ENCODE measurements around the gene NELFA.

The NELFA gene

DNA sequence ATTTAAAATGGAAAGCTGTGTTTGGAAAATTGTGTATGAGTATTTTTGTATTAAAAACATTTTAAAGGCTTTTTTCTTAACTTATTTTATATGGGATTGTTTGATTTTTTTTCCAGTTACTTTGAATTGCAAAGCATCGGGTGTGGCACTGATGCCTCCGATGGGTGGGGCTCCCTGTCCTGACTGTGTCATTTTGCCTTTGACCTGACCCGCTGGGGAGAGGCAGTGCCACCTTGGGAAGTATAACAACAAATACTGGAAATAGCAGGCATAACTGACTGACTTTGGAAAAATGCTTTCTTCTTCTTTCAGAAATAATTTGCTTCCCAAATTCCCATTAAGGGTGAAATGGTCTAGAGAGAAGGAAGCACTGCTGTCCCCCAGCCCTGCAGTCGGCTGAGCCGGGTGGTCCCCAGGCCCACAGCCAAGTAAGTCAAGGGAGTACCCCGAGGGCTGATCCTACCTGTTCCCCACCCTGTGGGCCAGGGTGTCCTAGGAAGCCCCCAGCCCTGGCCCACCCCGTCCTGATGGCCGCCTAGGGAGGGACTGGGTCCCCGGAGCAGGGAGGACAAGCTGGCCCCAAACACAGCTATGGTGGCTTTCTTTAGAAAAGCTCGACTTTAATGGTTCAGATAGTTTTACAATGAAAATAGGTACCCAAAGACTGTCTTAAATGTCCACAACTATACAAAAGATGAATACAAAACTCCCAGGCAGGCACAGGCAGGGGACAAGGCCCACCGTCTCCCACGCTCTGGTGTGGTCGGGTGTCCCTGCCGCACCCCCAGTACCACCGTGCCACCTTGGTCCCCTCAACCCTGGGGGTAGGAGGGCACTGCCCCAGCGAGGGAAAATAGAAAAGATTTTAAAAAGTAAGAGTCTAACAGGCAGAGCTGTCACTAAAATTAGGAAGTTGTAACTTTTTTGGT, 26.4 kb downstream of the NELFA start:
- no peak for DNase-seq (ENCODE audit: low read depth in 2 of 2)

DNA sequence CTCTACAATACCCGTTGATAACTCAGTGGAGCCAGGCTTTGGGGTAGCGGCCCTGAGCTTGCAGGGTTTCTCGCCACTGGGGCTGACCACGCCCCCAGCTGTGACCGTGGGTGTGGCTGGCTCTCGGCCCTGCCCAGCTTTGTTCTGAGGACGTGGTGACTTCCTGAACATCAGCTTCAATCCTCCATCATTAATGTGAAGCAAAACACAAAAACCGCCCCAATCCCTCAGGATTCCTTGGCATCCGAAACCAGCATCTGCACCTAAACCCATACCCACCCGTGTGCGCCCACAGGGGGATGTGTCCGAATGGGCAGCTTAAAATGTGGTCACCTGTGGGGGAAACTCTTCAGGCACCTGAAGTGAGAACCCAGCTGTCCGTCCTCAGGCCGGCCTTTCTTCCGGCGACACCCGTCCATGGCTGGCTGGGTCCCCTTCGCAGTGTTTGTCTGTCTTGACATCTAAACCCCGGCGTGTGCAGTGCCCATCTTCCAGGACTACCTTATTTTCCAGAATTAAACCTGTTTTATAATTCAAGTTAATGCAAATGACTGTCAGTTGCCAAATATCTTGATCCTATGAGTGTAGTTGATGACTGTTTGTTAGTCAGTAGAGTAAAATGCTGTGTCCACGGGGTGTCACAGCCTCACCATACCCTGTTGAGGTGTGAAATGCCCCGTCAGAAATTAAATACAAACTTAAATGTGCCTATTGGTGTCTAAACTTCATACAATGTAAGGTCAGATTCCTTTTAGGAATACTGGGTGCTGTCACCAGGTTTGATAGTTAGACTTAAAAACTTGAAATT, 27.3 kb downstream of the NELFA start:
- DNase-seq (ENCODE audit: low read depth in 2 of 2) = no peak

DNA sequence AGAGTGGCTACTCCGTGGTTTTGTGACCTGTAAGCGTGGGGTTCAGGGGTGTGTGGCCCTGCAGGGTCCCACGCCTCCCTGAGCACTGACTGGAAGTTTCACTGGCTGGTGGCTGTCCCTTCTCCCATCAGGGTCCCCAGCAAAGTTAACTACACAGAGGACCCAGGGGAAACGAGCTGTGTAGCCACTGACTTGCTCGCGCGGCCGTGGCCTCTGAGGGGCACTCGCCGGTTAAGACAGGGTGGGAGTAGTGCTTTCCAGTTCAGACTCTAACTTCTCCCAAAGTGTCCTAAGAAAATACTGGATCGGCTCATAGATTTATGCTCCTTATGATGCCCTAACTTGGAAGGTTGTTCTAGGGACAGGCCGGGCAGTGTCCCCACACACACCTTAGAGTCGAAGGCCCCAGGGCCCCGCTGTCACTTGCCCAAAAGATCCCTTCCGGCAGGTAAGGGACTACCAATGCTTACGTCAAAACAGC, 28.2 kb downstream of the NELFA start:
- no peak for DNase-seq (ENCODE audit: low read depth in 2 of 2)

DNA sequence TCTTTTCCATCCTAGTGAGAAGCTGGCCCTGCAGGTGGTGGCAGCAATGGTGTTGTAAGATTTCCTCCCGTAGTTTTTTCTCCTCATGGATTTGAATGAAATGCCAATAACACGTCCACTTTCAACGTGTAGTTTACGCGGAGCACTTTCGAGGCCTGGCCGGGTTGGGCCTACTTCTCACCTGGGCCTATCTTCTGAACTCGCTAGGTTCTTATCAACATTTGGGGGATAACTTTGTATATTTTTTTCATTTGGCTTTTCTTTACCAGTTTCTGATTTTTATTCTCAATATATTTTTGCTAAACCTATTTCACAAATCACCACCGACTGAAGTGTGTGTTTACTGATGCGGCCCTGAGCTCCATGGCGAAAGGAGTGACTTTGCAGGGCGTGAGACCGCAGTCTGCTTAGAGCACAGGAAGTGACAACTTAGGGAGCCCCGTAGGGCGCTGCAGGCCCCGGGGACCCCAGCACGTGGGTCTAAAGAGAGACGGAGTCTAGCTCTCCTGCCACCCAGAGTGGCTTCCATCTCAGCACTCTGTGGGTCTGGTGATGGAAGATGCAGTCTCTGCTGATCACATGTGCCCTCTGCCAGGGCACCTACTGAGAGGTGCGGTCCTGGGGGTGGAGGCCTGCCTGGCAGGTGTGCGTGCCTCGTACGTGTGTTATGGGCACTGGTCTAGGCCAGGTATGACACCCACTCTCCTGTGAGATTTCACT, 29.1 kb downstream of the NELFA start:
- DNase-seq (ENCODE audit: low read depth in 2 of 2) = no peak

DNA sequence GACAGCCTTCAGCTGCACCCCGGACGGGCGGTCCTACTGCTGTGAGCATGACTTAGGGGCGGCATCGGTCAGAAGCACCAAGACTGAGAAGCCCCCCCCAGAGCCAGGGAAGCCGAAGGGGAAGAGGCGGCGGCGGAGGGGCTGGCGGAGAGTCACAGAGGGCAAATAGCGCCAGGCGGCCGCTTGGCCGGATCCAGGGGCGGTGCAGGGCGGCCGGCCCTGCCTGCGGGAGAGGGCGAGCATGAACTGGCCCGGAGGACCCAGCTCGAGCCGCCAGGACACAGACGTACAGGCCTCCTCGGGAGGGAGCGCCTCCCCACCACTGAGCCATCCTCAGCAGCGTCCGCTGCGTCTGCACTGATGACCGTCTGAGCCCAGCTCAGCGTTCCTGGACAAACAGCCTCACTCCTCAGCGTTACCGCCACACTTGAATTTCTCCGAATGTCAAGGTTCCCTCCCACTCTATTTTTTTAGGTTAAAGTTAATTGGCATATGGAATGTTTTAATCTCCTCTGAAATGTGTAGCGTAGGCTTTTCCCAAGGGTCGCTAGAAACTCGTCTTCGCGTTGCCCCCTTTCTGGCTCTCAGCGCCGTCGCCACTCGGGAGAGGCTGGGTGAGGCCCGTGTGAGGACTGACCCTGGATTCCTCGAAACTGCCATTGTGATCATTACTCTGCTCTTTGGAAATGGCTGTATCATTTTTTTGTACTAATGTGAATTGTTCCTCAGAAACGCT, 29.9 kb downstream of the NELFA start:
- DNase-seq (ENCODE audit: low read depth in 2 of 2) = no peak

DNA sequence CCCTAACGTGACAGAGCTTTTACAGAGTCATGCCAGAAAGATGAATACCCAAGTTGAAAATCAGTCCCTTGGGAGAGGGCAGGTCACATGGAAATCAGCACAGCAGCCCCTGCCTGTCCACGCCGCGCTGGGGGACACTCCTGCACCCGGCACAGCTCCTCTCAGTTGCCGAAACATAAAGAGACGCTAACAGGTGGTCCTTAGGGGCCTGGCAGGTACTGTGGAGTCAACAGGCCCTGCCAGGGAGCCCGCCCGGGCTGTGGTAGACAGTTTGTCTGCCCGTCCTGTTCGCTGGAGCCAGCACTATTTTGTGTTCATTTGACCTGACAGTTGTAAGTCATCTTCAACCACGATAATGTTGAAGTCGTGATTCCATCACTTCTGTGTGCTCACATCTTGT, 30.5 kb downstream of the NELFA start:
- DNase-seq (ENCODE audit: low read depth in 2 of 2) = no peak

DNA sequence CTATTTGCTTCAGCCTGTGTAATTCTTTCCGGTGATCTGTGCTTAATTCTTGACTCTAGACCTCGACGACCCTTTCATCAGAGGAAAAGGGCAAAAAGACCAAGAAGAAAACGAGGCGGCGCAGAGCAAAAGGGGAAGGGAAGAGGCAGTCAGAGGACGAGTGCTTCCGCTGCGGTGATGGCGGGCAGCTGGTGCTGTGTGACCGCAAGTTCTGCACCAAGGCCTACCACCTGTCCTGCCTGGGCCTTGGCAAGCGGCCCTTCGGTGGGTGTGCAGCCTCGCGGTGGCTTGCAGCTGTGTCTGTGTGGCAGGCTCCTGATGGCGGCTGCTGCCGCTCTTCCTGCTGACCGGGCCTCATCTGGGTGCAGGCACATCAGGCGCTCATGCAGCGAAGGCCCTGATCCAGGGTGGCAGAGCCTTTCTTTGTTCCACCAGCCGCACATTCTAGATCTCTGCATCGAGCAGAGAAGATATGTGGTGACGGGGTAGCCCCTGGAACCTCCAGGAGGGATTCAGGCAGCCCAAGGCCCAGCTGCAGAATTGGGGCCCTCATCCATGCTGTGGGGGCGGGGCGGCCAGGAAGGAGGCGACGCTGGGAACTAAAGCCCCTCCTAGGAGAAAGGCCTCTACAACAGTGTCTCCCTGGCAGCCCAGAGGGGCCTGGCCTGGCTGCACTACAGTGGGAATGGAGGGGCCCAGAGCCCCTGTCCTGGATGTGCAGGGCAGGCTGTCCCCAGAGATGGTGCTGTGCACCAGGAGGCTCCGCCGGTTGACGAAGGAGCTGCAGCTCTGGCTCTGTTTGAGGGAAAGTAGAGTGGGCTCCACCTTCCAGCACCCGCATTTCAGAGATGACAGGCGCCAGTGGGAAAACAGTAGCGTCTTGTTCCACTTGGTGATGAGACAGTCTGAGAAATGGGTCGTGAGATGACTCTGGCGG, 32.1 kb downstream of the NELFA start:
- no peak for DNase-seq (ENCODE audit: low read depth in 2 of 2)

DNA sequence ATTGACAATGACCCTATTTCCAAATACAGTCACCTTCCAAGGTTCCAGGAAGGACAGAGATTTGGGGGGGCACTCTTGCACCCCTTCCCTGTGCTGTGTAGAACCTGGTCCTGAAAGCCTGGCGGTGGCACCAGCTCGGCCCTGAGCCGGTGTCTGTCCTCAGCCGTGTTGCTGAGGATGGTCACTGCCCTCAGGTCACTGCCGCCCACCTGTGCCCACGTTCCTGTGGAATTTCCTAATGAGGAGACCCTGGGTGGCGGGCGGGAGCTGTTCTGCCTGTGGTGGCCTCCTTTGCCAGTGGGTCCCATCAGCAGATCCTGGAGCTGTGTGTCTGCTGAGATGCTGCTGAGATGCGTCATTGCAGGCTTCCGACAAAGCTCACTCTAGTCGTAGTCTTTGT, 32.9 kb downstream of the NELFA start:
- DNase-seq (ENCODE audit: low read depth in 2 of 2) = no peak

DNA sequence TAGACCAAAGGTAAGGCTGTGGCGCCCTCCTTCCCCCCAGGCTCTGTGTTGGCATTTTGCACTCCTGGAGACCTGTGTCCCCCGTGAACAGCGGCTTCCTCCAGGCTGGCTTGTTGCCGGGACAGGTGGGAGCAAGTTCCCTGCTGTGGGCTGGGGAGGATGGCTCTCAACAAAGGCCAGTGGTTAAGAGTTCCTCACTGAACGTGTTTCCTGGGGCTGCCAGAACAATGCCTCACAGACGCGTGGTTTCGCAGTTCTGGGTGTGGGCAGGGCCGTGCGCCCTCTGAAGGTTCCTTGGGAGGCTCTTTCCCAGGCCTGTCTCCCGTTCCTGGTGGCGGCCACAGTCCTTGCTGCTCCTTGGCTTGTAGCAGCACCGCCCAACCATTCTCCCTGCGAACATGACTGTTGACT, 33.4 kb downstream of the NELFA start:
- DNase-seq (ENCODE audit: low read depth in 2 of 2) = no peak

DNA sequence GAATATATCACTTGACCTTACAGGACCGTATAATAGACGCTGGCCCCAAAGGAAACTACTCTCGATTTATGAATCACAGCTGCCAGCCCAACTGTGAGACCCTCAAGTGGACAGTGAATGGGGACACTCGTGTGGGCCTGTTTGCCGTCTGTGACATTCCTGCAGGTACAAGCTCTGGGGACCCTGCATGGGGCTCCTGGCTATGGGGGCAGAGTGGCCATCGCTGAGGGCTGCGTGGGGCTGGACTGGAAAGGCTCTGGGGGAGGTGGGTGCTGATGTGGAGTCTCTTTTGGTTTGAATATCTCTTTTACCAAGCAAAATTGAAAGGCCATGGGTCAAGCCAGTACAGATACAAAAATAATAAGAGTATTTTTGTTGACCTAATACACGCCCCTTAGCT, 33.9 kb downstream of the NELFA start:
- DNase-seq (ENCODE audit: low read depth in 2 of 2) = no peak

DNA sequence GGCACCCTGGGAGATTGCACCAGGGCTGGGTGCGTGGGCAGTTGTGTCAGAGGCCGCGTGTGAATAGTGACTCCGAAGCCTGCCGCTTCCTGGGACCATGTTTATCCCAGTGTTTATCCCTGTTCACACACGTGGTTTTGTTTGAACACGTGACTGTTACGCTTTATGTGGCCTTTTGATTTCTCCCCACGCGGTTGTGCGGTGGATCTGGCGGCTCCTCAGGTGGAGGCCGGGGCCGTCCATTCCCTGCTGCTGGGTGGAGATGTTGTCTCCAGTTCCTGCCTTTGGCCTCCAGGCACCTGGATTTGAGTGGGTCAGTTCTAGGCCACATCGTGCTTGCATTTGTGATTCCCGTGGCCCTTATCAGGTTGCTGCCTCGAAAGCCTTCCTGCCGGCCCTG, 35.1 kb downstream of the NELFA start:
- no peak for DNase-seq (ENCODE audit: low read depth in 2 of 2)

DNA sequence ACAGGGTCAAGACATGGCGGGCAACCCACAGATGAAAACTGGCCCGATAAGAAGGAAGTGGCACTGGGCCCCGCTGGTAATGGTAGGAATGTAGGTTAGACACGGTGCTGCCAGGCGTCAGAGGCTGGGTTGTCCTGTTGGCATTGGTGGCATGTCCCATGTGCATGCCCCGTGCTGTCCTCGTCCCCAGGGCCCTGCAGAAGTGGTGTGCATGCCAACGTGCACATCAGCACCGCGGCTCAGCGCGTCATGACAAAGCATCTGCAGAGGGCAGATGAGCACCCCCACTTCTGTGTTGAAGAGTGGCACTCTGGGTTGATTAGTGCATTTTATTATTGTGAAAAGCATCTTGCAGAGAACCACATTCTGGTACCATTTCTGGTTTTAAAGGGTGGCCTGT, 35.6 kb downstream of the NELFA start:
- no peak for DNase-seq (ENCODE audit: low read depth in 2 of 2)

DNA sequence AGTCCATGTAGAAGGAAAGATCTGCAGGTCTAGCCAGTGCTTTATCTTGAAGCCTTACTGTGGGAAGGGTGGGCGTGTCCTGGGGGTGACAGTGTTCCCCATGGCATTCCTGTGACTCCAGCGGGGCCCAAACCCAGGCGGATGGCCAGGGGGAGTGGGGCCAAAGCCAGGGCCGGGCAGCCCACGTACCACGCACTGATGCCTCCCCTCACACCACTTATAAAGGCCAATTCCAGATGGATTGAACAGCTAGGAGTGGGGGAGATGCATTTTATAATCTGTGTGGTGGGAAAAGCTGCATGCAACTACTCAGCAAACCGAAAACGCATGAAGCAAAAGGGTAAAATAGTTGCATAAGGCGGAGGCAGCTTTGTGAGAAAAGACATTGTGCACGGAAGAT, 36.4 kb downstream of the NELFA start:
- DNase-seq (ENCODE audit: low read depth in 2 of 2) = no peak

DNA sequence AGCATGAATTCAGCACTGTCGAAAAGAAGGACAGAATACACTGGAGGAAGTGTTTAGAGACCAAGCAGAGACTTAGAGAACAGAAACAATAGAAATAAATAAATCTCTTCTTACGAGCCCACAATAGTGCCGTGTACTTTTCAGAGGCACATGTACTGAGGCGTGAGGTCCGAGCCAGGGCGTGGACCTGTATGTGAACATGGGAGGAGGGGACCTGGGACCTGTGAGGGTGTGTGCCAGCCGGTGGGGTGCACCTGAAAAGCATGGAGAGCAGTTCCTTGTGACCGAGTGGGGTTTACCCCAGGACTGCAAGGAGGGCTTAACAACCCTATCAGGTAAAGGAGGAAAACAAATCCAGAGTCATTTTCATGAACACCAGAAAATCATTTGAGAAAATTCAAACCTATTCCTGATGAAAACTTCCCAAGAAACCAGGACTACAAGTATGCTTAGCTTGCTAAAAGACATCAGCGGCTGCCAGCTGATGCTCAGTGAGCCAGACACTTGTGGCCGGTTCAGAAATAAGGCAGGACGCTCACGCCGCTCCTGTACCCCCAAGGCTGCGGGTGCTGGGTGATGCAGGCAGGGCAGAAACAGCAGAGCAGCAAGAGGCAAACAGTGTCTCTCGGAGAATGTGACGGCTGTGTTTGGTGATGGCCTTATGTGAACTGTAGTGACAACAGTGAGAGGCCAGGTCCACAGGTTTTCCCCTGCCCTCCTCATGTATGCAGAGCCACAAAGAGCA, 37.1 kb downstream of the NELFA start:
- no peak for DNase-seq (ENCODE audit: low read depth in 2 of 2)

DNA sequence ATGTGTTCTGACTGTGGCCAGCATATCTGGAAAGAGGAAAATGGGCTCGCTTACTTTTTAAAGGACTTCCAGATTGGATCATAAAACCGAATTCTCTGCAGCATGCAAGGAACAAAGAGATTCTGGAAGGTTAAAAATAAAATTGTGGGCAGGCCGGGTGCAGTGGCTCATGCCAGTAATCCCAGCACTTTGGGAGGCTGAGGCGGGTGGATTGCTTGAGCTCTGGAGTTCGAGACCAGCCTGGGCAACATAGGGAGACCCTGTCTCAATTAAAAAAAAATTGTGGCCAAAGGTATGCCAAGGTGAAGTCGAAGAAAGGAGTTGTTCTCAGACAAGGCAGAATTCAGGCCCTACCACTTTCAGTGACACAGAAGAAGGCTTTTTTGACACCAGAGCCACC, 37.8 kb downstream of the NELFA start:
- no peak for DNase-seq (ENCODE audit: low read depth in 2 of 2)

DNA sequence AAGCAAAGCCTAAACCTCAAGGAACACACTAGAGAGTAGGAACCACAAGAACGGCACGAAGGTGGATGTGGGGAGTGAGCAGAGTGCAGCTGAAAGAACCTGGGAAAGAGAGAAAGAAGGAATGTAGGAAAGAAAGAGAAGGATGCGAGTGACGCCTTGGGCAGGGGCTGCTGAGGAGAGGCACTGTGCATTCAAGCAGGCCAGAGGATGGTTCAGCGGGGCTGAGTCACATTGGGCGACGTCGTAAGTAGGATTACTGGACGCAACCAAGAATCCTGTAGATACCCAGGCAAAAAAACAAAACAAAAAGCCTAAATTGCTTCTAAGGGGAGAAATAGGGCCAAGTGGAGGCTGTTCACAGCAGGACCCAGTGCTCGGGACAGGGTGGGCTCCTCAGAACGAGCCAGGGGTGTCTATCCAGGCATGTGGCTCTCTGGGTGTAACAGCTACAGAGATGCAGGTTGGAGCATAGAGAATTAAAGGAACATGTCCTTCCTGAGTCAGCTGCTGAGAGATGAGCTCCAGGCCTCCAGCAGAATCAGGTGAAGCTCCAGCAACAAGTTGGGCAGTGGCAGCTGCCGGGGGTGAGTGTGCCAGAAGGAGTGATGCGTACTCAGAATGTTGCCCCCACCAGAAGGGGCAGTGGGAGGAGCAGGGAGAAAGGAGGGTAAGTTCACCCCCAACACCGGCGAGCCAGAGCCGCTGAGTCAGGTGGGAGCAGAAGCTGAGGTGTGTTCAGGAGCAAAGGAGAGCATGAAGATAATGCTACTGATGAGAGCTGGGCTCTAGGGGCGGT, 38.6 kb downstream of the NELFA start:
- DNase-seq (ENCODE audit: low read depth in 2 of 2) = no peak

DNA sequence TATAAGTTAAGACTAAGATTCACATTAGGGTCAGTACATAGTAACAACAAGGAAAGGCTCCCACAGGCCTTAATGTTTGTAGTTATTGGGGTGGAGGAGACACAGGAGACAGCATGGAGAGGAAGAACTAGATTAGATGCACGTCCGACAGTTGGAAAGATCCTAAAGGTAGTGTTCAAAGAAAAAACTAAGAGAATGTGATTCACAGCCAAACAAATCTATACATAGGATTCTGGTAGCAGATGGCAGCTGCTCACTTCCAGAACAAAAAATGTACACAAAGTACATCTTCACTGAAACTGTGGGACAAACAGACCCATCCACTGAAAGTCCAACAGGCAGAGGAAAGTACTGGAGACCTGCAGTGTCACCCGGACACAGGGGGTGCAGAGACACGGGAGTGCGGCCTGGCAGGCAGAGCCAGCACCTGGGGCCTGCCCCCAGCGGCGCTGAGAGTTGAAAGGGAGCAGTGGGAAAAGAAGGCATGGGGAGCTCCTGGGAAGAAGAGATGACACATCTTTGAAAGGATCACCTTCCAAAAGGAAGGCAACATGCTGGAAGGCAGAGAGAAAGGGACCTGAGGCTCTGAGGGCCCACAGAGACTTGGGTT, 40.0 kb downstream of the NELFA start:
- DNase-seq (ENCODE audit: low read depth in 2 of 2) = no peak

DNA sequence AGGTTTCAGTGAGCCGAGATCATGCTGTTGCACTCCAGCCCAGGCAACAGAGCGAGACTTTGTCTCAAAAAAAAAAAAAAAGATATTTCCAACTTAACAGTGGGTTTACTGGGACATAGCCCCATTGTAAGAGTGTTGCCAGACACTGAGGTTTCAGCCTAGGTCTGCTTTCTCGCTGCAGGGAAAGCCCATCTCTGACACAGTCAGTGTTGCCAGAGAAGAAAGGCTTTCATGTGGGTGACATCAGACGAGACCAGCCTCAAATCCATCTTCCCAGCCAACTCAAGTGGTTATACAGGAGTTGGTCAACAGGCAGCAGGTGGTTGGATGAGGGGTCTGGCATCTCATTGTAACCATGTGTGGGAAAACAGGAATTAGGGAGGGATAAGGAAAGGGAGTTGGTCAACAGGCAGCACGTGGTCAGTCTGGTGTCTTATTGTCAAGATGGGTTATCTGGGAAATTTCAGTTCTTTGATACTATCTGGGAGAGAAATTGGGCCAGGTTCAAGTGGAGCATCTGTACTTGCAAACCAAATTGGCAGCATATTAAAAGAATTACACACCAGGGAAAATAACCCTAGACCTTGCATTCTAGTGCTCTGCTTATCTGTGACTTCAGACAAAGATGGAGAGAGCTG, 41.1 kb downstream of the NELFA start:
- DNase-seq (ENCODE audit: low read depth in 2 of 2) = no peak

Measured in stimulated activated CD4-positive, alpha-beta T cell treated with anti-CD3 and anti-CD28 coated beads, Interleukin-4, amount 100 ng/mL, for 48 hours (primary cell).